AG04450 (cell line): ENCODE data around the gene ING3. TPM values are rescaled to one million over a fixed set of nuclear protein-coding genes. Genes with fewer than 3 reads are reported as not detected.

Experiments used
- CTCF ChIA-PET: fragments of 300-600, 350-600 bp; formaldehyde crosslinking; extraction: SDS; loops from one replicate; lab custom pipeline; 2022; ENCODE audit warnings: antibody characterized with exemption, inconsistent platforms; lab: Charles Lee
- POLR2A ChIA-PET: fragments of 350-600 bp; formaldehyde crosslinking; extraction: SDS; loops from one replicate; lab custom pipeline; 2021; ENCODE audit warnings: antibody characterized with exemption, inconsistent platforms; lab: Yijun Ruan, JAX
- DNase-seq: peaks from one replicate; pipeline ENCODE4 v3.0.0-alpha.2; 2011; ENCODE audit warnings: low read depth, low spot score
- H3K27ac ChIP-seq: one replicate; pipeline ENCODE4 v1.5.1; 2012; ENCODE audit warnings: low read depth, low read length, control low read depth
- H3K27me3 ChIP-seq: one replicate; pipeline ENCODE4 v1.6.0; 2012; ENCODE audit warnings: low read length; ENCODE audit not compliant: control insufficient read depth, insufficient read depth
- H3K4me3 ChIP-seq: 2 replicates; pipeline ENCODE4 v1.5.1; 2011; ENCODE audit warnings: mild to moderate bottlenecking, low read depth, low read length, control low read depth
- H3K9me3 ChIP-seq: 2 replicates; pipeline ENCODE4 v1.5.1; 2012; ENCODE audit warnings: low read length; ENCODE audit not compliant: control insufficient read depth, insufficient read depth
- CTCF ChIP-seq: IDR thresholded peaks from 2 replicates; pipeline ENCODE4 v1.5.1; 2011; ENCODE audit warnings: low read depth, low read length, control low read depth, inconsistent platforms
- polyA plus RNA-seq: library from polyadenylated mRNA; depleted of rRNA; stranded (reverse); fragments of >200 nt; gene quantifications from 2 replicates; pipeline ENCODE4 v1.2.3, GENCODE V29; 2011

The ING3 gene
- polyA plus RNA-seq, 1 experiment, result 14.5 TPM

- POLR2A ChIA-PET, result interaction anchor here (1.0 kb wide), 1 partner anchor 8 kb away, joined by 3 read pairs; no protein-coding TSS in a partner anchor
- Histone ChIP-seq H3K27me3 (no peaks in the 10 kb centered on the region), H3K4me3 (no peak overlapping the region), H3K9me3 (no peaks in the 10 kb centered on the region), H3K27ac (no peak overlapping the region)
- DNase-seq, result no peak
- CTCF ChIA-PET, result no interaction called here
- TF ChIP-seq CTCF, result no peak
Observed at GRCh38 chr7:121011401-121011800, 60.8 kb downstream of the ING3 start.

- POLR2A ChIA-PET, result interaction anchor here (1.0 kb wide), 1 partner anchor 9 kb away, joined by 3 read pairs; no protein-coding TSS in a partner anchor
- Histone ChIP-seq H3K27ac (no peak overlapping the region), H3K9me3 (no peaks in the 10 kb centered on the region), H3K27me3 (no peaks in the 10 kb centered on the region), H3K4me3 (no peak overlapping the region)
- CTCF ChIA-PET, result interaction anchor here (0.9 kb wide), 1 partner anchor 92 kb away, joined by 3 read pairs; no protein-coding TSS in a partner anchor
- no peak for DNase-seq
- TF ChIP-seq CTCF, result no peak
Observed at GRCh38 chr7:121012170-121012874, 61.7 kb downstream of the ING3 start.

GRCh38 chr7:121012919-121013318, 62.3 kb downstream of the ING3 start:
- Histone ChIP-seq H3K27ac (no peak overlapping the region), H3K4me3 (no peak overlapping the region), H3K27me3 (no peaks in the 10 kb centered on the region), H3K9me3 (no peaks in the 10 kb centered on the region)
- no peak for DNase-seq
- no peak for TF ChIP-seq CTCF
- ChIA-PET CTCF (interaction anchor here (0.9 kb wide), 1 partner anchor 91 kb away, joined by 3 read pairs; no protein-coding TSS in a partner anchor), POLR2A (no interaction called here)

- POLR2A ChIA-PET, result no interaction called here
- Histone ChIP-seq H3K27me3 (no peaks in the 10 kb centered on the region), H3K4me3 (no peak overlapping the region), H3K9me3 (no peaks in the 10 kb centered on the region), H3K27ac (no peak overlapping the region)
- CTCF ChIA-PET, result interaction anchor here (0.6 to 1.1 kb wide), 2 partner anchors 26 to 67 kb away, joined by 3 read pairs; no protein-coding TSS in a partner anchor
- DNase-seq, result no peak
- TF ChIP-seq CTCF, result no peak
Observed at GRCh38 chr7:121015560-121015959, 65.0 kb downstream of the ING3 start.

GRCh38 chr7:121016966-121017365, 66.4 kb downstream of the ING3 start:
- no peaks in the 10 kb centered on the region for H3K27me3 ChIP-seq
- no peaks in the 10 kb centered on the region for H3K9me3 ChIP-seq
- DNase-seq, result no peak
- CTCF ChIA-PET, result interaction anchor here (0.6 to 1.3 kb wide), 5 partner anchors 11 to 91 kb away, joined by 3 to 9 read pairs (median 3); no protein-coding TSS in a partner anchor
- no peak for TF ChIP-seq CTCF
- POLR2A ChIA-PET, result interaction anchor here (0.5 to 1.0 kb wide), 2 partner anchors 29 to 312 kb away, joined by 3 to 4 read pairs; partner anchors contain the start of genes CPED1 and WNT16
- no peak overlapping the region for H3K4me3 ChIP-seq
- peak overlapping the region; percentile 68 for H3K27ac ChIP-seq
